ENCODE data around the gene TNNI2. TPM values are rescaled to one million over a fixed set of nuclear protein-coding genes. Genes with fewer than 3 reads are reported as not detected.
"Not testable (repeated sequence)": the region's sequence is repeated elsewhere in the genome, so short reads cannot be mapped to it uniquely, and the experiment has no call there.

Gene TNNI2
- total RNA-seq, 1 donor from 2014 or later = 1.1 TPM

GRCh38 chr11:1797391-1798125 is 41.2 kb upstream of the TNNI2 start:
- no peaks in the 10 kb centered on the region for H3K36me3 Mint-ChIP-seq (ENCODE audit: unreplicated experiment)
- no peak overlapping the region for H3K27ac Mint-ChIP-seq (ENCODE audit: unreplicated experiment)
- no peak for DNase-seq (ENCODE audit: extremely low spot score, unreplicated experiment)
- no peak overlapping the region for H3K4me3 Mint-ChIP-seq (ENCODE audit: unreplicated experiment)
- H3K9me3 Mint-ChIP-seq (ENCODE audit: unreplicated experiment) = no peaks in the 10 kb centered on the region
- peaks cover 14% of the 10 kb centered on the region for H3K27me3 Mint-ChIP-seq (ENCODE audit: unreplicated experiment)
- no peak for TF ChIP-seq CTCF (IDR thresholded peaks at IDR 0.05)
- H3K4me1 Mint-ChIP-seq (ENCODE audit: unreplicated experiment) = peaks cover 34% of the 10 kb centered on the region

- H3K9me3 Mint-ChIP-seq (ENCODE audit: unreplicated experiment) = no peaks in the 10 kb centered on the region
- no peaks in the 10 kb centered on the region for H3K36me3 Mint-ChIP-seq (ENCODE audit: unreplicated experiment)
- no peak for DNase-seq (ENCODE audit: extremely low spot score, unreplicated experiment)
- H3K4me3 Mint-ChIP-seq (ENCODE audit: unreplicated experiment) = no peak overlapping the region
- H3K27me3 Mint-ChIP-seq (ENCODE audit: unreplicated experiment) = peaks cover 27% of the 10 kb centered on the region
- no peak for TF ChIP-seq CTCF (IDR thresholded peaks at IDR 0.05)
- peaks cover 5% of the 10 kb centered on the region for H3K4me1 Mint-ChIP-seq (ENCODE audit: unreplicated experiment)
- H3K27ac Mint-ChIP-seq (ENCODE audit: unreplicated experiment) = no peak overlapping the region
Observed at GRCh38 chr11:1803246-1803645, 35.5 kb upstream of the TNNI2 start.

- H3K27me3 Mint-ChIP-seq (ENCODE audit: unreplicated experiment) = peaks cover 26% of the 10 kb centered on the region
- not testable (repeated sequence) for H3K9me3 Mint-ChIP-seq (ENCODE audit: unreplicated experiment); H3K36me3 Mint-ChIP-seq (ENCODE audit: unreplicated experiment); DNase-seq (ENCODE audit: extremely low spot score, unreplicated experiment); H3K27ac Mint-ChIP-seq (ENCODE audit: unreplicated experiment); H3K4me3 Mint-ChIP-seq (ENCODE audit: unreplicated experiment); H3K4me1 Mint-ChIP-seq (ENCODE audit: unreplicated experiment)
Observed at GRCh38 chr11:1803835-1804519, 34.8 kb upstream of the TNNI2 start.

- no peak overlapping the region for H3K27ac Mint-ChIP-seq (ENCODE audit: unreplicated experiment)
- no peak overlapping the region for H3K4me3 Mint-ChIP-seq (ENCODE audit: unreplicated experiment)
- H3K9me3 Mint-ChIP-seq (ENCODE audit: unreplicated experiment) = no peaks in the 10 kb centered on the region
- no peak for TF ChIP-seq CTCF (IDR thresholded peaks at IDR 0.05)
- peaks cover 2% of the 10 kb centered on the region for H3K4me1 Mint-ChIP-seq (ENCODE audit: unreplicated experiment)
- no peak for DNase-seq (ENCODE audit: extremely low spot score, unreplicated experiment)
- H3K36me3 Mint-ChIP-seq (ENCODE audit: unreplicated experiment) = no peaks in the 10 kb centered on the region
- peaks cover 29% of the 10 kb centered on the region for H3K27me3 Mint-ChIP-seq (ENCODE audit: unreplicated experiment)
Observed at GRCh38 chr11:1805525-1805924, 33.3 kb upstream of the TNNI2 start.

GRCh38 chr11:1807264-1807995 is 31.4 kb upstream of the TNNI2 start:
- Mint-ChIP-seq H3K27me3 (ENCODE audit: unreplicated experiment) (peaks cover 31% of the 10 kb centered on the region), H3K27ac (ENCODE audit: unreplicated experiment) (no peak overlapping the region), H3K4me1 (ENCODE audit: unreplicated experiment) (peaks cover 2% of the 10 kb centered on the region), H3K9me3 (ENCODE audit: unreplicated experiment) (peaks cover 4% of the 10 kb centered on the region), H3K36me3 (ENCODE audit: unreplicated experiment) (peaks cover 2% of the 10 kb centered on the region), H3K4me3 (ENCODE audit: unreplicated experiment) (no peak overlapping the region)
- TF ChIP-seq CTCF (IDR thresholded peaks at IDR 0.05) = no peak
- DNase-seq (ENCODE audit: extremely low spot score, unreplicated experiment) = no peak
